Fibroblast of skin of scalp (primary cell): ENCODE measurements around the gene LACTB.

Experiments used
- DNase-seq: peaks from one replicate; pipeline ENCODE4 v3.0.0-alpha.2; 2013

The LACTB gene

DNA sequence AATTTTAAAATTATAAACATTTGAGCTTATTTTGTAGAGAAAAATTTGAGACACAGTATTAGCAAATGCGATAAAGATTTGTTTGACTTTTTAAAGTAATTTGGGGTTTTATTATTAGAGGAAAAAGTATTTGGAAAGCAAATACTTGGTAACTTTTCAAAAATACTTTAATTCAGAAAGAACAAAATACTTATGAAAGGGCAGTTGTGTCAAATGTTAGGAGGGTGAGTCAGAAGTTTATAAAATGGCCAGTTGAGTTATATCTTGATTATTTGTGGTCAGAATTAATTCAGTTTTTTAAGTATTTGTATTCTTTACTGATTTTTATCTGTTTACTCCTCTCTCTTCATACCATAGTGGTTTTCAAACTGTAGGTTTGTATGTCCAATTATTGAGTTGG lies 12.1 kb downstream of the LACTB start:
- DNase-seq = peak; percentile 36

DNA sequence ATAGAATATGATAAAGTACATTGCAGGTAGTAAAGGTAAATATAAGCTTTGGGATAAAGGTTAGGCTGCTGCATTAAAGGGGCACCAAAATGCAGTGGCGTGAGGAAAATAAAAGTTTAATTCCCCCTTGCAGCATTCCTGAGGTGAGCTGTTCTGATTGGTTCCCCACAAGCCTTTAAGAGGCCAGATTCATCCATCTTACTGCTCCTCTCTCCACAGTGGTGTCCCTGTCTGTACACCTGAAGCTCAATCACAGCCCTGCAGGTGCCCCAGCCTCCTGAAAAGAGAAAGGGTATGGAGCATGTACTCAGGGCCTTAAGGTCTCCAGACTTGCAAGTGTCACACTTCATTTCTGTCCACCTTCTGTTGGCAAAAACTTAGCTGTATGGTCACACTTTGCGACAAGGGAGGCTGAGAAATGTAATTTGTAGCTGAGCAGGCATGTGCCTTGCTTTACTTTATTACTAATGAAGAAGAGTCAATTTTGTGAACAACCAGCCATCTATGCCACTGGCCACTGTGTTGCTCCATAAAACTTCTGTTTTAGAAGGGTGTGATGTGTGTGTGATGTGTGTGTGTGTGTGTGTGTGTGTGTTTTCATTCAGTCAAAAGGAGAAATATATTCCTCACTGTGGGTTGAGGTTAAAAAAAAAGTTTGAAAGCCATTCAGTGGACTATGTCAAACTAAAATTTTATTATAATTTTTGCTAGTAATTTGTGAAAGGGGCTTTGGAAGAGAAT lies 12.8 kb downstream of the LACTB start:
- no peak for DNase-seq

DNA sequence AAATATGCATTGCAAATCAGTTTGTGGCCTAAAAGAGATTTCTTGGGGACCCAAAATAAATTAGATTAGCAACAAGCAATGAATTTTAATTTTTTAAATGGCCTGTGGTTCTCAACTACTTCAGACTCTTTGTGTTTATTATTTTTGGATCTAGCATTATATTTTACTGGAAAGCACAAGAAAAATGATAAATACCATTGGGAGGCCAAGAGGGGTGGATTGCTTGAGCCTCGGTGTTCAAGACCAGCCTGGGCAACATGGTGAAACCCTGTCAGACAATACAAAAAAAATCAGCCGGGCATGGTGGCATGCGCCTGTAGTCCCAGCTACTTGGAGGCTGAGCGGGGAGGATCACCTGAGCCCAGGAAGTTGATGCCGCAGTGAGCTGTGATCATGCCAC lies 13.6 kb downstream of the LACTB start:
- no peak for DNase-seq

DNA sequence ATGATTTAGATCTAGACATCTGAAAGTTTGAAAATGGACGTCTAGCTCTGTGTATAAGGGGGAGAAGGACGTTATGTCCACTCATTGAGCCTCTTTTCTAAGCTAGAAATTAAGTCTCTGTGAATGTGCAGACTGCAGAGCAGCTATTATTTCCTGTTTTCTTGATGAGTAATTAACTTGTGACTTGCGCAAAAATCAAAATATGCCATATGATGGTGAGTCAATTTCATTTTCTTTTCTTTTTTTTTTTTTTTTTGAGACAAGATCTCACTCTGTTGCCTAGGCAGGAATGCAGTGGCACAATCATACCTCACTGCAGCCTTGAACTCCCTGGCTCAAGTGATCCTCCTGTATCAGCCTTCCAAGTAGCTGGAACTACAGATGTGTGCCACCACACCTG lies 14.1 kb downstream of the LACTB start:
- DNase-seq = peak; percentile 75

DNA sequence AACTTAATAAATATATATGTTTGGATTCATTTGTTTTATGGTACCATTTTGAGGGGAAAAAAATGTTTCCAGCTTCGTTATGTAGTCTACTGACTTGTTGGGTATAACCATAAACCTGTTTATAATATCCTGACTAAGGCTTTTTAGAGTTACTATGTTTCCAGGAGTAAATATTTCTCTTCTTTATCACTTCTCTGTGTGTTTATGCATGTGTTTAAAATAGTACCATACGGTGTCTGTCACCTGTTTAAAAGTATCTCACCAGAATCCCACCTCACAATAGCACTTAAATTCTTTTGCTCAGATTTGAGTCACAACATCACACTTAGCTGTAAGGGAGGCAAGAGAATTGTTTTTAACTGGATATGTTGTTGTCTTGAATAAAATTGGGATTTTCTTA lies 15.1 kb downstream of the LACTB start:
- DNase-seq = no peak

DNA sequence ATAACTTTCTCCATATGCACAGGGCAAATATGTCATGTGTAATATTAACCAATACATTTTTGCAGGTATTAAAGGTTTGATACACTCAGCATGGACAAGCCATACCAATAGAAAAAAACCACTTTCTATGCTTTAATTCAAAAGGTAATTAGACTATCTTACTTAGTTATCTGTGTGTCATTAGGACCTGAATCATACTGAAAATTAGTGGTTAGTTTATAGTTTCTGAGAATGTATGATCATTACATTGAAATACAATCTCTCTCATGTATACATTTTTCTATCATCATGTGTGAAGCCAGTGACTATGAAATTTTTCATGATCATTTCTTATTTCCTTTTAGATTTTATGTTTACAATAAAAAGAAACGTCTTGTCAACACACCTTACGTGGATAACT lies 19.3 kb downstream of the LACTB start:
- DNase-seq = no peak

DNA sequence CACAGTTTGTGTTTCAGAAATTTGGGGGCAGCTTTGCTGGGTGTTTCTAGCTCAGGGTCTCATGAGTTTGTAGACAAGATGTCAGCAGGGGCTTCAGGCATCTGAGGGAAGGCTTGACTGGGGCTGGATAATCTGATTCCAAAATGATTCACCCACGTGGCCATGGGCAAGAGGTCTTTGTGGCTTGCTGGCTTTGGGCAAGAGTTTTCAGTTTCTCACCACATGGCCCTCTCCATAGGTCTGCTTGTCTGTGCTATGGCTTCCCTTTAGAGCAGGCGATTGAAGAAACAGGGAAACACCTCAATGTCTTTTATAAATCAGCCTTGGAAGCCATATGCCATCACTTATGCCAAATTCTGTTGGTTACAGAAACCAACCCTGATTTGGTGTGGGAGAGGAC lies 23.8 kb downstream of the LACTB start:
- DNase-seq = no peak

DNA sequence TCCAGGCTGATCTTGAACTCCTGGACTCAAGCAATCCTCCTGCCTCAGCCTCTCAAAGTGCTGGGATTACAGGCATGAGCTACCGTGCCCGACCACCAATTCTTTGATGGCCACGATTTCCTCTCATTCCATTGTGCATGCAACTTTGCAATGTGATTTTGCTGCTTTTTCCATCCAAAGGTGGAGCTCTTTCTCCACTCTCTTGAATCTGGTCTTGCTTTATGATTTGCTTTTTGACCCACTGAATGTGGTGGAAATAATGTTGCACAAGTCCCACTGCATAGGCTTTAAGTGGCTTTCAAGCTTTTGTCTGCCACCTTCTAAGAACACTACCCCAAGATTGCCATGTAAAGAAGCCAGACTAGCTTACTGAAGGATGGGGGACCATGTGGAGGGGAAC lies 25.0 kb downstream of the LACTB start:
- DNase-seq = no peak

DNA sequence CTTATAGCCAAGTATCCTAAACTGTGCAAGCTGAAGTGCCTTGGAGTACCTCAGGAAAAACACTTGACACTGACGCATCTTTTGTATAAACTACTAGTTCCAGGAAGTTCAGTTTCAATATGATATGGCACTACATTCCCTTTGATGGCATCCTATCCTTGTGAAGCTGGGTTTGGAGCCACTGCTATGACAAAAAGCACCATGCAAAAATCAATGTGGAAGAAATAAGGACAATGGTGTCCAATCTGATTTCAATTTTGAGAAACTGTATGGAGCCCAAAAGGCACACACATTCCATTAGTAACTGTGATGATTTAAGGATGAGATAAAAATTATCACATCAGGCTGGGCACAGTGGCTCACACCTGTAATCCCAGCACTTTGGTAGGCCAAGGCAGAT lies 30.0 kb downstream of the LACTB start:
- no peak for DNase-seq

DNA sequence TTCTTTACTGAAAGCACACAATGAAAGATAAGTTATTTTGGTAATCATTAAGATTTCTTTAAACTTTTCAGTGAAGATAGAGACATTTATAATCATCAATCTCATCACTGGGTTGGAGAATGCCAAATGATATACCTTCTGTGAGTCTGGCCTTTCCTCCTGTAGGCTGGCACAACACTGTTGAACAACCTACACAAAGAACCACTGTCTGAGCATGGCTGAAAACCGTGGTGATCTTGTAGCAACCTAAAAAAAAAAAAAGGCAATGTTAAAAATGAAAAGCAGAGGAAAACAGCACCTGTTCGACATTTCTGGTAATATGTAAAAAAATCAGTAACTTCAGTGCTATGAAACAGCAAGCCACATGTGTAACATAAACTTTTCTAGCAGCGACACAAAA lies 33.8 kb downstream of the LACTB start:
- no peak for DNase-seq

DNA sequence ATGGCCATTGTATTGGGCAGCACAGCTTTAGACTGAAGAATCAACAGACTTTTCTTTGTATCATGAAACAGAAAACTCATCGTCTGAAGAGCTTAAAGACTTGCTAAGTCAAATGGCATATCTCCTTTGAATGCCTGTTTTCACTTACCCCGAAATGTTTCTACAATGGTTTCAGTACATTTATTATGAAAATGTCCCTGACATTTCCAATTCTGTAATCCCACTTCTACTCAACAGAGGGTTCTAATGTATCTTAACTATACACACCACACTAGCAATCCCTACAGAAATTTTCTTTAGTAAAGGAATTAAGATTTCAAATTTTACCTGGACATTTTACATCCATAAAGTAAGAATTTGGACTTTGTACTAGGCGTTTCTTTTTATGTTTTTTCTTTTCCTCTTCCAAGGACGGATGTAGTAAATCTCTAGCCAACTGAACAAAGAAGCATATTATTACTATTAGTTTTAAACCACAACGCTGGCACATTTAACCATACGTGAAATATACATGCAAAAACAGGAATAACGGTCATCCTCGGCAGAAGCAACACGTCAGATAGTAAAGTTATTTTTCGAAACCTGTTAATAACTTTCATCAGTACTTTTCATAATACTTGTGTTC lies 34.5 kb downstream of the LACTB start:
- DNase-seq = no peak

DNA sequence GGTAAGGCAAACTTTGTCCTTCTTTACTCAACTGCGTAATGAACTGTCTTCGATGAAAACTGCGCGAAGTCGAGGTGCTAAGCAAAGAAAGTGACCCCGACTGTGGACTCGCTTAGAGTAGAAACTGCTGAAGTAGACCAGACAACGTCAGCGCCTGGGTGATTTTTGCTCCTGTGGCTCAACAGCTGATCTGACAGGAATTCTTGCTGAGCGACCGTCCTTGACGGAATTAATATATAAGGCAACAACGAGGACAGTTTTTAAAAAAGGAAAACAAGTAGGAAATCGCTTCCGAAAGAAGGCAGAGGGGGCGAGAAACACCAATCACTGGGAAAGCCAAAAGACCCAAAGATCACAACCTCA lies 35.1 kb downstream of the LACTB start:
- DNase-seq = peak; percentile 40

DNA sequence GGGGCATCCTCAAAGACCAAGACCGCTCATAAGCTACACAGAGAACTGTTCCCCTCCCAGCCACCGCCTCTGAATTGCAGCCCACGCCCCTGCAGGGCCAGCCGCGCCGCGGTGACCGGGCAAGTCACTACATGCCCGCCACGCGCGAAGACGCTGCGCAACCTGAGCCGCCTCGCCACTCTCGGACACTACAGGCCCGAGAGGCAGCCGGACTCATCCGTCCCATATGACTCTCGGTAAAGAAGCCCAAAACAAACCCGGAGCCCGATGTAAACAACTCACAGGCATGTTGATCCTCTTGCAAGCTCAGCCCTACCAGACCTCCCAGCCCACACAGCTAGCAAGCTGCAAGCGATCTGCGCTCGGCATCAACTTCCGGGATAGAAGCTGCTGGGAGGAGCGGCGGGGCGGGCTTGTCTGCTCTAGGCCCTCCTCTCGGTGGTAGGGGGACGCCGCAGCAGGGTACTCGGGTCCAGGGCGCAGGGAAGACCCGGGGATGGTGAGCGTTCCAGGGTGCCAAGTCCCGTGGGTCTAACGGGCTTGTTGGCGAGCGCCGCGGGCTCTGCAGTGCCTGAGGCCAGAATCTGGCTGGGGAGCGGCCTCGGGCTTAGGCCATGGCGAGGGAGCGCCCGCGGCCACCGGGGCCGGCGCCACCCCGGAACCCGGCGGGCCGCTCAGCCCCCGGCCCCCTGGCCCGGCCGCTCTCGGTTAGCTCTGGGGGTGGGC lies 35.6 kb downstream of the LACTB start, which contains the start of gene RPS27L:
RPS27L (minus strand) TSS at position 360 of the 726 bp plus-strand sequence; CDS start at position 288, 72 bp downstream.
- DNase-seq = peak; percentile 94

DNA sequence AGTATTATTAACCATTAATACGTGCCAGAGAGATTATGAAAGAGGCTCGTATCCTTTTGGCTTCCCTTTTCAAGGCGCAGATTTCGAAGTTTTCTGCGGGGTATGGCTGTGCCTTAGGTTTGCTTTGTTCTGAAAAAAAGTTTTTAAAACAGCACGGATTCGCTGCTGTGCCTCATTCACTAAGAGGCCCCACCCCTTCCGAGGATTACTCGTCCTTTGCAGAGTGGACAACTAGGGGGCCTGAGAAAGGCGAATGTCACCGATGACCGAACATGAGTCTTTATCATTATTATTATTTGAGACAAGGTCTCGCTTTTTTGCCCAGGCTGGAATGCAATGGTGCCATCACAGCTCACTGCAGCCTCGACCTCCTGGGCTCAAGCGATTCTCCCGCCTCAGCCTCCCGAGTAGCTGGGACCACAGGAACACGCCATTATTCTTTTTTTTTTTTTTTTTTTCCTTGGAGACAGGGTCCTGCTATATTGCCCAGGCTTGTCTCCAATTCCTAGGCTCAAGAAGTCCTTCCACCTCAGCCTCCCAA lies 36.3 kb downstream of the LACTB start:
- peak; percentile 80 for DNase-seq

DNA sequence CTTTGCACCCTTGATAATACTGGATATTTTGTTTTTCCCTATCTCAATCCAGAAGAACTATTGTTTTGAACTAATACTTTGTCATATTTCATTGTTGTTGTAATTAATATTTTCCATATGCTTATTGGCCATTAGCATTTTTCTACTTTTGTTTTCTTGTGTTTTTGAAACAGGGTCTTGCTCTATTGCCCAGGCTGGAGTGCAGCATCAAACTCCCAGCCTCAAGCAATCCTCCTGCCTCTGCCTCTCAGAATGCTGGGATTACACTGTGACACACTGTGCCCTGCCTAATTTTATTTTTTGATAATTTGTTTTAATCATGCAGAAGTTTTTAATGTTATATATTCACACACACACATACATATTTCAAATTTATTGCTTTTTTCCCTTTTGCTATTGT lies 39.0 kb downstream of the LACTB start:
- no peak for DNase-seq

DNA sequence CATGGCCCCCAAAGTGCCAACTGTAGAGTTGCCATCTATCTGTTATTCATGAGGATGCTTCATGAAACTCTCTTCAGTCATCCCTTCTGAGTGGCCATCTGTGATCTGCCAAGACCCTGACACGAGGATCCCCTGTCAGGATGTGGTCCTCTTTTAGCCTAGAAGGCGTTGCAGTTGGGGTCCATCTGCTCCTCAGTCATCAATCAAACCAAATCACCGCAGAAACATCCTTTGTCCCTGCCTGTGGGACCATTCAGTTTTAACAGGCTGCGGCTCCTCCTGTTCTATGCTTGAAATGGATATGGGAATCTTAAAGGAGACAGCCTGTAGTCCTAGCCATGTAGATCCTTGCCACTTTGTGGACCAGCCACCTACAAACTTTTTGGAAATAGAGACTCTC lies 41.6 kb downstream of the LACTB start:
- no peak for DNase-seq

DNA sequence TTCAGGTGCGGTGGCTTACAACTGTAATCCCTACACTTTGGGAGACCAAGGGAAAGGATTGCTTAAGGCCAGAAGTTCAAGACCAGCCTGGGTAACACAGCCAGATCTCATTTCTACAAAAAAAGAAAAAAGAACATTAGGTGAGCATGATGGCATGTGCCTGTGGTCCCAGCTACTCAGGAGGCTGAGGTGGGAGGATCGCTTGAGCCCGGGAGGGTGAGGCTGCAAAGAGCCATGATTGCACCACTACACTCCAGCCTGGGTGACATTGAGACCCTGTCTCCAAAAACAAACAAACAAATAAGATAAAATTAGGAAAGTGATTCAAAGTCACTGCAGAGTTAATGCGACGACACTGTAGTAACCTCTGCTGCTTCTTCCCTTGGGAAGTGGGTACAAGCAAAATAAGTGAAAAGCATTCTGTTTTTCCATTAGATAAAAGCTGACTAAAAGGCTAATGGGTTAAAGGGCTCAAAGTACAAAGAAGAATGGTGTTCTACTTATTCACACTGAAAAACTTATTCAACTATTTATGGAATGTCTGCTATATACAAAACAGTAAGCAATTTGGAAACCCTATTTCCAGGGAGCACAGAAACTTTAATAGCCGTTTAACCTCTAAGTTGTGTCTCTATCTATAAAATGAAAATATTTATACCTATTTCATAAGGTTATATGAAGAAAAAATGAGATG lies 43.7 kb downstream of the LACTB start:
- no peak for DNase-seq

DNA sequence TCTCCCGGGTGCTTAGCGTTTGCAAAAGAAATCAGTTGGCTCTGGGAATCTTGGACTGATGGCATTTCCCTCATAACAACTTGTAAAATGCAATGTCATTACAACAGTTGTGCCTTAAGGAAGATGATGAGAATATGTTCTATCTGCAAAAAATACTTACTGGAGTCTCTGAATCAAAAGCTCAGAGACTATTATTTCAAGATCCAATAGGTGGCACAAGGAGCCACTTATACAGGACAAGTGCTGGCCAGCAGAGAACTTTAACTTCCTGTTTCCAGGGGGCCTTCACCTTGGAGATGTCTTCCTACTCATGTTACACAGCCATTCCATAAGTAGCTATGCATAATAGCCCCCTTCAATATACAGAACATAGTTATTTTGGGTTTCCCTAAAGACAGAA lies 44.6 kb downstream of the LACTB start:
- peak; percentile 44 for DNase-seq

DNA sequence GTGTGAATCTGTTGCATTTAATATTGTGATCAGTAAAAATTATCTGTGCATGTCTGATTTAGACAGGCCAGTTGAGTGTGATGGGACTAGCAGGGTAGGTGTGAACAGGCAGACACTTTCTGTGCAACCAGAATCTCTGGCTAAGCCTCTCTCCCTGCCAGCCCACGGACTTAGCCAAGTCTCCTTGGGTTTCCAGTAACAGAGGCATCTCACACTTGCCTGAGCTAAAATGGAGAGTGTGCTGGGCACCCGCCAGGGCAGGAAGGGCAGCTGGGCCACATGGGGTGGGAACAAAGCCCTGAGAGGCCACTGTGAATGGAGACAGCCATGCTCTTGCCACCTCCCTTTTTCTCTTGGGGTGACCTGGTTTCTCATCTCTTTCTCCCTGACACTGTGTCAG lies 48.1 kb downstream of the LACTB start:
- no peak for DNase-seq

DNA sequence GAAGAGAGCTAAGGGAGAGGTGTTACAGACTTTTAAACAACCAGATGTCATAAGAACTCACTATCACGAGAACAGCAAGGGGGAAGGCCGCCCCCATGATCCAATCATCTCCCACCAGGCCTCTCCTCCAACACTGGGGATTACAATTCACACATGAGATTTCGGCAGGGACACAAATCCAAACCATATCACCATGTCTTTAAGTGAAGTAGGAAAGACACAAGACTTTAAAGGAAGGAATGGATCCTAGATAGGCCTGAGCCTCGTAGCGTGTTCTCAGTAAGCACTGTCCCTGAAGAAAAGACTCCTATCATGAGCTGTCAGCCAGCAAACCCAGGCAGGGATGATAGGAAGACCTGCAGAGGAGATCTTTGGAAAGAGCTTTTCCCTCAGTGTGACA lies 50.7 kb downstream of the LACTB start:
- DNase-seq = no peak

DNA sequence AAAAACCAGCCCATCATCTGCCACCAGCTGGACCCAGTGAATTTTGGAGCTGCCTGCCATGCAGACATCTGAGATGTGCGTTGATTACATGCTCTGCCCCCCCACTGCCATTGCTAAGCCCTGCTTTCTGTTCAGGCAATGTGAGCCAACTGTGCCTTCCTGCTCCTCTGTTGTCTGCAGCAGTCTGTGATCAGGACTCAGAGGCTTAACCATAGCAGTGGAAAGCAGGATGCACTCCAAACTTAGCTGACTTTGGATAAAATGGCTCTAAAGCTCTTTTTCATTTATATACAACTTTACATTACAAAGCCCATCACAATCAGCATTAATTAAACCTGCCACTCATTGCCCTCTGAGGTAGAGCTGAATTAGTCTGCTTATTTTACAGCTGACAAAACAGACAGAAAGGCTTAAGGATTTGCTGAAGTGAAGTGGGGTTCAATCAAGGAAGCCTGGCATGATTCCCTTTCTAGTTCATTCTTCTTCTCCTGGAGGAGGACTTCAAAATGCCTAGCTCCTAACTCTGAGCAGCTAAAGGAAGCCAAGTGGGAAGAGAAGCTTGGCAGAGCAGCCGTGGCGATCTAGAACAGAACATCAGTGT lies 51.3 kb downstream of the LACTB start:
- DNase-seq = no peak

DNA sequence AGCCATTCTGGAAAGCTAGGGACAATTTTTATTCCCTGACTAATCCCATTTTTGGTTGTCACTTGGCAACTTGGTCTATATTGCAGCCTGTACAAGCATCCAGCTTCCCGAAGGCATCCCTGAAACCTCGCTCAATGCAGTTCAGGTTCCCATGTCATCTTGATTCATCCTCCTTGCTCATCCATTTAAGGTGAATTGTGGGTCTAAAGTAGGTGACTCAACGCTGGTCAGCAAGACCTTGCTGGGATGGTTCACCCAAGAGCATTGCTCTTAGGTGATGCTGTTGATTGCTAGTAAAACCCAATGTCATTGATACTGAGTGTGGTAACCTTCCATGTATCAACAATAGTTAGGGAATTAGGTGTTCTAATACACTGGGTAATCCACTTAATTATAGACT lies 54.6 kb downstream of the LACTB start:
- DNase-seq = no peak

DNA sequence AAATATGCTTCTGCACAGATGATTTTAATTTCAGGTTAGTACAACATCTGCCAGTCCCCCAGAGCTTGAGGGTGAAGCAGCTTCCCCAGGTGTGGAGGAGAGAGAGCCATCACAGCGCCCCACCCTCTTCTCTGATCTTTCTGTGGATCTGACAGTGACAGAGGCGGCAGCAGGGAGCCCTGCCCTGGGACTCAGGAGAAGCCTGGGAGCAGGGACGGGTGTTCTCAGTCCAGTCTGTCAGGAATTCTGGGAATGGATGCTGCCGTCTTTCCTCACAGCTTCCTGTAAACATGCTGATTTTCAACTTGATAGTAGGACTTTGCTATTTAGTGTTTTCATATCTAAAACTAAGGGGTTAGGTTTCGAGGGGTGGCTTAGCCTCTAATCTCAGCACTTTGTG lies 56.4 kb downstream of the LACTB start:
- no peak for DNase-seq
